Thyroid gland (tissue), 4 donors: ENCODE data around the gene SIRT3. TPM values are rescaled to one million over a fixed set of nuclear protein-coding genes. Genes with fewer than 3 reads are reported as not detected.

Experiments used
- DNase-seq, 2 donors: peaks; one replicate each; pipeline ENCODE4 v3.0.0-alpha.2; 2019
- H3K27ac ChIP-seq, 3 donors: fragments of 200-600 bp; sonication (generic); 1 replicate in 2 of 3; 2 replicates in 1 of 3; pipeline ENCODE4 v1.5.1; 2016 to 2019; ENCODE audit warnings: mild to moderate bottlenecking in 1 of 3, moderate library complexity in 1 of 3
- H3K27me3 ChIP-seq: fragments of 200-600 bp; sonication (generic); one replicate; pipeline ENCODE4 v1.5.1; 2019
- H3K36me3 ChIP-seq, 2 donors: fragments of 200-600 bp; sonication (generic); one replicate each; pipeline ENCODE4 v1.5.1; 2016 to 2019
- H3K4me1 ChIP-seq, 2 donors: fragments of 200-600 bp; sonication (generic); one replicate each; pipeline ENCODE4 v1.5.1; 2017 to 2019
- H3K4me3 ChIP-seq, 3 donors: fragments of 200-600 bp; sonication (generic); replicated peaks in 1 of 3; 1 replicate in 2 of 3; 2 replicates in 1 of 3; pipeline ENCODE4 v1.5.1; 2016; ENCODE audit warnings: mild to moderate bottlenecking in 1 of 3
- H3K9me3 ChIP-seq: fragments of 200-600 bp; sonication (generic); one replicate; pipeline ENCODE4 v1.5.1; 2017
- POLR2A ChIP-seq, 2 donors: fragments of 450-650 bp; IDR thresholded peaks; one replicate each; pipeline ENCODE4 v1.6.1; 2017; ENCODE audit warnings: antibody characterized with exemption in 2 of 2, mild to moderate bottlenecking in 2 of 2, moderate library complexity in 1 of 2
- WGBS, 2 donors: methylation state at CpG; one replicate each; pipeline ENCODE4 v1.1.5; 2017; 5-methylcytosine and 5-hydroxymethylcytosine counted together
- intact Hi-C: fragments of 100-400 bp; cut with DNase I; formaldehyde crosslinking; loops from one replicate; pipeline ENCODE4 v1.15.1; 2023
- total RNA-seq, 4 donors: library from RNA; depleted of rRNA; stranded (reverse); fragments of >200 nt; gene quantifications; one replicate each; pipeline ENCODE4 v1.2.3, GENCODE V29; 2016
- TF ChIP-seq, protein P1 (sequence below), 6 experiments: fragments of 200-600 bp in 3 of 6; fragments of 450-650 bp in 3 of 6; sonication (generic) in 3 of 6; IDR thresholded peaks; one replicate each; pipeline ENCODE4 v1.5.1; 2016 to 2019; ENCODE audit warnings: antibody characterized with exemption in 6 of 6, mild to moderate bottlenecking in 2 of 6, inconsistent platforms in 1 of 6, moderate library complexity in 1 of 6

The SIRT3 gene
- total RNA-seq, 4 donors from 2014 or later = 14.3 to 21.2 (median 17.0) TPM

DNA sequence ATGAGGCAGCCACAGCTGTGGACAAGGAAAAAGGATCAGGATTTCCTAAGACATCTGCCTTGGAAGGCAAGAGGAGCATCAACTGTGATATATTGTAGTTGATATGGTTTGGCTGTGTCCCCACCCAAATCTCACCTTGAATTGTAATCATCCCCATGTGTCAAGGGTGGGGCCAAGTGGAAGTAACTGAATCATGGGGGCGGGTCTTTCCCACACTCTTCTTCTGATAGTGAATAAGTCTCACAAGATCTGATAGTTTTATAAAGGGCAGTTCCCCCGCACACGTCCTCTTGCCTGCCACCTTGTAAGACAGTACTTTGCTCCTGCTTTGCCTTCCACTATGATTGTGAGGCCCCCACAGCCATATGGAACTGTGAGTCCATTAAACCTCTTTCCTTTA lies 18.4 kb downstream of the SIRT3 start:
- TF ChIP-seq, protein P1, sequence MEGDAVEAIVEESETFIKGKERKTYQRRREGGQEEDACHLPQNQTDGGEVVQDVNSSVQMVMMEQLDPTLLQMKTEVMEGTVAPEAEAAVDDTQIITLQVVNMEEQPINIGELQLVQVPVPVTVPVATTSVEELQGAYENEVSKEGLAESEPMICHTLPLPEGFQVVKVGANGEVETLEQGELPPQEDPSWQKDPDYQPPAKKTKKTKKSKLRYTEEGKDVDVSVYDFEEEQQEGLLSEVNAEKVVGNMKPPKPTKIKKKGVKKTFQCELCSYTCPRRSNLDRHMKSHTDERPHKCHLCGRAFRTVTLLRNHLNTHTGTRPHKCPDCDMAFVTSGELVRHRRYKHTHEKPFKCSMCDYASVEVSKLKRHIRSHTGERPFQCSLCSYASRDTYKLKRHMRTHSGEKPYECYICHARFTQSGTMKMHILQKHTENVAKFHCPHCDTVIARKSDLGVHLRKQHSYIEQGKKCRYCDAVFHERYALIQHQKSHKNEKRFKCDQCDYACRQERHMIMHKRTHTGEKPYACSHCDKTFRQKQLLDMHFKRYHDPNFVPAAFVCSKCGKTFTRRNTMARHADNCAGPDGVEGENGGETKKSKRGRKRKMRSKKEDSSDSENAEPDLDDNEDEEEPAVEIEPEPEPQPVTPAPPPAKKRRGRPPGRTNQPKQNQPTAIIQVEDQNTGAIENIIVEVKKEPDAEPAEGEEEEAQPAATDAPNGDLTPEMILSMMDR (IDR thresholded peaks at IDR 0.05) = no peak
- TF ChIP-seq POLR2A (IDR thresholded peaks at IDR 0.05) = no peak
- no peaks in the 10 kb centered on the region for H3K4me1 ChIP-seq
- intact Hi-C loops = no loop called here
- no peaks in the 10 kb centered on the region for H3K9me3 ChIP-seq
- H3K27me3 ChIP-seq = no peaks in the 10 kb centered on the region
- 92 to 99% methylated on average over 3 of the region's 3 CpGs for WGBS, 2 donors
- no peak overlapping the region for H3K4me3 ChIP-seq
- H3K27ac ChIP-seq = no peak overlapping the region
- H3K36me3 ChIP-seq = peaks cover 28 to 30% of the 10 kb centered on the region in 2 donors
- DNase-seq = no peak

DNA sequence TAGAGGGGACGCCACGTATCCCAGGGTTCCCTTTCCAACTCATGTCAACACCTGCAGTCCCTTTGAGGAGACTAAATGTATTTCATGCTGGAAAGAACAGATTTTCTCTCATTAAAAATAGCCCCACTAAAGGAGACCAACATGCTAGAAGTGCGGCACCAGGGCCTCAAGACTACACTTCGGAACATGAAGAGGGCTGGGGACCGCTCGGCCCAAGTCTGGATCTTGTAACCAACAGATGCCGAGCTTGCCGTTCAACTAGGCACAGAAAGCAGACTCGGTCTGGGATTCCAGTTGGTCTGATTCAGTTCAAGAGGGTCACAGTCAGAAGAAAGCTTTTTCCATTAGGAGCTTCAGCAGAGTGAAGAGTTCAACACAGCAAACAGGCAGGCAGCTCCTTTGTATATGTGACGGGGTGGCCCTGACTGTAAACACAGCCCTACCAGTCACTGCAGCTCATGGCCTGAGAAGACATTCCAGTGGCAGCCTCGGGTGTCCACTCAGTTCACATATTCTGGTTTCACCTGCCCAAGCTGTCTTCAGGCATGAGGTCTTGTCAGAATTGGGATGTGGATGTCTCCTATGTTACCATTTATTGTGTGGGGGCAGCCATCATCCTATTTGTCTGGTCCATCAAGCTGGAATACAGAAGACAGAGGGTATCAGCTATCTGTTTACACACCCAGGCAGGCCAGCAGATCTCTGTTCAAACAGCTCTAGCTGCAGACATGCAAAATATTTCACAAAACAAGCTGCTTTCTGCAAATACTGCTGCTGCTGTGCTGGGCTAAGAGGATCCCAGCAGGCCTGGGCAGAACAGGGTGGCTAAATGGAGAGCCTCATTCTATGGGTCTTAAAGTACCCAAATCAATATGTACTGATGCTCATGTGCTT lies 19.8 kb downstream of the SIRT3 start:
- no peaks in the 10 kb centered on the region for H3K9me3 ChIP-seq
- H3K27me3 ChIP-seq = no peaks in the 10 kb centered on the region
- WGBS, 2 donors = 84 to 85% methylated on average over 11 of the region's 11 CpGs
- no peak overlapping the region for H3K27ac ChIP-seq
- no peak overlapping the region for H3K4me3 ChIP-seq
- DNase-seq = no peak
- no peak for TF ChIP-seq POLR2A (IDR thresholded peaks at IDR 0.05)
- TF ChIP-seq, protein P1 (IDR thresholded peaks at IDR 0.05) = no peak
- intact Hi-C loops = no loop called here
- H3K4me1 ChIP-seq = no peaks in the 10 kb centered on the region
- peaks cover 39 to 41% of the 10 kb centered on the region in 2 donors for H3K36me3 ChIP-seq

DNA sequence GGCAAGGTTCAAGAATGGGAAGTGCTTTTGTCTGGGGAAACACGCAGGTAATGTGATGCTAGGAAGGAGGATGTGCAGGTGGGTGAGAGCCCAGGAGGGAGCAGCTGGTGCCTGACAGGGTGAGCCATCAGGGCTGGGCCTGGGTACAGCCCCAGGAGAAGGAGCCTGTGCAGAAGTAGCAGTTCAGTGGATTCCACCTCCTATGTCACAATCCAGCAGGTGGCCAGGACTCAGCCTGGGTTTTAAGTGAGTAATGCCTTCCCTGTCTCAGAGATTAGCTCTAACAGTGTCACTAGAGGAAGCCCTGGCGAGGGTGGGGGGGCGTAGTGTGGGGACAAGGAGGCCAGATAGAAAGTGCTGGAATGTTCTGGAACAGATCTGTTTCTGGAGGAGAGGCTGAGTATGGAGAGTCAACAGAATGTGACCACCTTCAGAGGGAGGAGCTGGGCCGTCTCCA lies 20.5 kb downstream of the SIRT3 start:
- Histone ChIP-seq H3K9me3 (no peaks in the 10 kb centered on the region), H3K36me3 (peaks cover 43 to 48% of the 10 kb centered on the region in 2 donors), H3K27ac (no peak overlapping the region), H3K27me3 (no peaks in the 10 kb centered on the region), H3K4me3 (no peak overlapping the region), H3K4me1 (peaks cover 0 to under 1% of the 10 kb centered on the region in 2 donors)
- intact Hi-C loops = no loop called here
- WGBS, 2 donors = 80 to 83% methylated on average over 4 of the region's 4 CpGs
- no peak for DNase-seq
- TF ChIP-seq, protein P1 (IDR thresholded peaks at IDR 0.05) = no peak
- no peak for TF ChIP-seq POLR2A (IDR thresholded peaks at IDR 0.05)

DNA sequence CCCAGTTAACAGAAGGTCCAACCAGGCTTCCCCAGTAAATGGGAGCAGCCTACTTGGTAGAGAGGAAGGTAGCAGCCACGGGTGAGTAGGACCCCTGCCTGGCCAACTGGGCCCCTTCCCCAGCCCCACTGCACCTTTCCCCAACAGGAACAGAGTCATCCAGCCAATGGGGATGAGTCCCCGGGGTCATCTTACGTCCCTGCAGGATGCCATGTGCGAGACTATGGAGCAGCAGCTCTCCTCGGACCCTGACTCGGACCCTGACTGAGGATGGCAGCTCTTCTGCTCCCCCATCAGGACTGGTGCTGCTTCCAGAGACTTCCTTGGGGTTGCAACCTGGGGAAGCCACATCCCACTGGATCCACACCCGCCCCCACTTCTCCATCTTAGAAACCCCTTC lies 22.1 kb downstream of the SIRT3 start:
- Histone ChIP-seq H3K4me3 (no peak overlapping the region), H3K27ac (no peak overlapping the region), H3K36me3 (peaks cover 49 to 55% of the 10 kb centered on the region in 2 donors), H3K9me3 (no peaks in the 10 kb centered on the region), H3K27me3 (no peaks in the 10 kb centered on the region), H3K4me1 (peaks cover 12 to 16% of the 10 kb centered on the region in 2 donors)
- TF ChIP-seq, protein P1 (IDR thresholded peaks at IDR 0.05) = no peak
- no peak for TF ChIP-seq POLR2A (IDR thresholded peaks at IDR 0.05)
- no peak for DNase-seq
- intact Hi-C loops = no loop called here
- 89 to 91% methylated on average over 6 to 7 of the region's 7 CpGs for WGBS, 2 donors

GRCh38 chr11:213111-213510 lies 23.0 kb downstream of the SIRT3 start:
- 79 to 93% methylated on average over 4 of the region's 4 CpGs for WGBS, 2 donors
- H3K27me3 ChIP-seq = no peaks in the 10 kb centered on the region
- TF ChIP-seq, protein P1 (IDR thresholded peaks at IDR 0.05) = no peak
- H3K27ac ChIP-seq = no peak overlapping the region
- no peak overlapping the region for H3K4me3 ChIP-seq
- intact Hi-C loops = no loop called here
- H3K4me1 ChIP-seq = peaks cover 12 to 17% of the 10 kb centered on the region in 2 donors
- peaks cover 46 to 55% of the 10 kb centered on the region in 2 donors for H3K36me3 ChIP-seq
- DNase-seq = no peak
- H3K9me3 ChIP-seq = no peaks in the 10 kb centered on the region
